HuH-7.5 (cell line): ENCODE measurements around the gene UFM1.
"Not testable (repeated sequence)": the region's sequence is repeated elsewhere in the genome, so short reads cannot be mapped to it uniquely, and the experiment has no call there.

Source experiments
- DNase-seq: peaks from one replicate; pipeline ENCODE4 v3.0.0; 2011; ENCODE audit warnings: low spot score

UFM1 gene

DNA sequence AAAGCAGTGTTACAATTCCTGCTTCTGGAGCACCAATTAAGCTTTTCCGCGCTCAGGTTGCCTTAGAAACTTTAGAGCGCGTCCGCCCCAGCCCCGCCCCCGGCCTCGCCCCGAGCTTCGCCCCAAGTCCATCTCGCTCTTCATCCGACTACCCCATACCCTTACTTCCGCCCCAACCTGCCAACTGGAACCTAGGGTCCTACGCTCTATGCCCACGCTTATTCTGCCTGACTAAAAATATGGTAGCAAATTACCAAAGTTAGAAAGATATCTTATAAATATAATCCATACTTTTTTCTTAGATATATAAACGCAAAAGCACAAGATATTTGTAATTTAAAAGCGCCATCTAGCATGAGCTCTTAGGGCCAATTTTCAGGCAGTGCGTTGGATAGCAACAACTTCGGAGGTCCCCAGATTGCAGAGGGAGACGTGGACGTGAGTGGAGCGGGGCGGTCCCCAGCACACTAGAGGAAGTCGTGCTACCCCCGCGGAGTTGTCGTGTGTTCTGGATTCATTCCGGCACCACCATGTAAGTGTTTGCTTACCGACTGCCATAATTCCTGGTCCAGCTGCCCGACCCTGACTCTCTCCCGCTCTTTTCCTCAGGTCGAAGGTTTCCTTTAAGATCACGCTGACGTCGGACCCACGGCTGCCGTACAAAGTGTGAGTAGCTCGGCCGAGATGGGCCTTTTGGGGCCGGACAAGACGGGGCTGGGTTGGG is at the start of gene UFM1:
TSS of gene UFM1 (plus strand) at position 462 of the 724 bp plus-strand sequence. CDS start at position 531, 69 bp downstream.
- peak; percentile 56 for DNase-seq

DNA sequence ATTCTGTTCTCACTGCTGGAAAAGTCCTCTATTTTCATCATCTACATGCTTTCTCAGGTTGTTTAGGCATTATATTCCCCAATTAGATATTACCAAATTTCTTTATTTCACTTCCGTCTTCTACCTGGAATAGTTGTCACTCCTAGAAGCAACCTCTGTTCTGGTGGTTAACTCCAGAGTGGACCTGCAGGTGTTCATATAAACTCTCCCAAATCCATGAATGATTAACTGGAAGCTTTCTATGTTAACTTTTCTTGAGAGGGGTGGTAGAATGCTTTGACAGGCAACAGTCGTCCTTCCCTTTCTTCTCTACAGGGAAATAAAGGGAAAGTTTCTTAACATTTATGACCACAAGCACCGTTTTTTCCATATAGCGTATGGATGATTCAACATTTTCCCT is 48.4 kb upstream of the UFM1 start:
- DNase-seq = no peak

DNA sequence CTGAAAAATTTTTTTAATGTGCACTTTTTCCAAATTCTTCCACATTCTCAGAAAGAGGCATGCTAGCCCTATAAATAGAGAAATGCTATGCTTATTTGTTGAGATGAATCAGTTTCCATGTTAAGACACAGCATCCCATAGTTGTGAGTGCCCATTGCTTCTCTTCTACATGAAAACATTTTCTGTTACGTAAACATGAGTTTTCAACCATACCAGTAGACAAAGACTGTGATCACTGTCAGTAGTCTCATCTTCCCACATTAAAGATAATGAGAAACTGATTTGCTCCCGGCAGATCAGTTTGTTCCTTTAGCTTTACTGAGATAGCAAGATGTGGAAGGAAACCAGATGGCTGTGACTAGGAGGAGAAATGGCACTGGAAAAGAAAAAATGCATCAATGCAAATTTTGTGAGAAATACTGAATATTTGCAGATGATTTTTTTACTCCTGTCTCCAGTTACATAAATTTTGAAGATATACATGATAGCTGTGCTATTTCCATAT is 45.8 kb upstream of the UFM1 start:
- no peak for DNase-seq

DNA sequence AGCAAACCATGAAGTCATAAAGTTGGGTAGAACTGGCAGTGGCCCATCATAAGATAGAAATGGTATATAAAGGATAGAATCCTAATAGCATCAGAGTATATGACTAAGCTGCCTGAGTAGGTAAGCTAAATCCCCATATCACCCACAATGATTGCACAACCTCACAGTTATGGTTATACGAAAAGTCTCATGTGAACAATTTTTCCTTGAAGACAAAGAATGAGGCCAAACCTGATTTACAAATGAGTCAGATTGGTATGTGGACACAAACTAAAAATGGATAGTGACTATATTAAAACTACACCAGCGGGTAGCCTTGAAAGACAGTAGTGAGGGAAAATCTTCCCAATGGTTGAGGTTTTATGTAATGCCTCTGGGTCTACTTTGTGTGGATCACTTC is 40.9 kb upstream of the UFM1 start:
- DNase-seq = no peak

DNA sequence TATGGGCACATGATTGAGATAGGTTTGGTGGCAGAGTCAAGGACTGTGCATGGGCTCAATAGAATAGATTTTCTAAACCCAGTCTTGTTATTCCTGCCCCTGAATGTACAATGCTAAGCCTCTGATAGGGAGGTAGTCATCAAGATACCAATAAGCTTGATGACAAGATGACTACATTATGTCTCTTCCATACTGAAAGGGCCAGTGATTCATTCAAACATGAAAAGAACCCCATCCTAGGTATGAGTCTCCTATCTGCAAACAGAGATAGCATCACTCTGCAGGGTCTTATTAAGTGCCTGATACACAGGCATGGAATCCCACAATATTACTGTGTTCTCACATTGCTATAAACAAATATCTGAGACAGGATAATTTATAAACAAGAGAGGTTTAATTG is 40.3 kb upstream of the UFM1 start:
- no peak for DNase-seq

DNA sequence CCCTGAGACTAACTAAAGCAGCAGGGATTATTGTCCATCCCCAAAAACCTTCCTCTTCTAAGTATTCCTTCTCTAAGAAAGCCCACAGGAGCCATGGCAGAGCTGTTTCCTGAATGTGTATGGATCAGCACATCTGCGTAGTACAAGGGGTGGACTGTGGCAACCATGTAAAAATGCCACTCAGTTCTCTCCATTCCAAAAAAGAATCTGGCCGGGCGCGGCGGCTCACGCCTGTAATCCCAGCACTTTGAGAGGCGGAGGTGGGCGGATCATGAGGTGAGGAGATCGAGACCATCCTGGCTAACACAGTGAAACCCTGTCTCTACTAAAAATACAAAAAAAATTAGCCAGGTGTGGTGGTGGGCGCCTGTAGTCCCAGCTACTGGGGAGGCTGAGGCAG is 38.5 kb upstream of the UFM1 start:
- not testable (repeated sequence) for DNase-seq

DNA sequence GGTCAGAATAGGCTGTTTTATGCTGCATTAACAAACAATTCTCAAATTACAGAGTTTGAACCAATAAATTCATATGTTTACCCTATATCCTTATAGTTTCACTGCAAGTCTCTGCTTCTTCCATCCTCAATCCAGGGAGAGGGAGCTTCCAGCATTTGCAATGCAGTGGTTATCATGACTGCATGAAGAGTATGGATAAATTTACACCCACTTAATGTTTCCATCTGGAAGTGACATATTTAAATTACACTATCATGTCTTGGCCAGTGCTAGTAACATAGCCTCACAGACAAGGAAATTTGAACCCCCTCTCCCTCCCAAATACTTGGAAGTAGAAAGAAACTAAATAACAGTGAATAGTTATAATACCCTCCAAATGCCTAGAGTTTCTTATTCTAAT is 33.5 kb upstream of the UFM1 start:
- DNase-seq = no peak

DNA sequence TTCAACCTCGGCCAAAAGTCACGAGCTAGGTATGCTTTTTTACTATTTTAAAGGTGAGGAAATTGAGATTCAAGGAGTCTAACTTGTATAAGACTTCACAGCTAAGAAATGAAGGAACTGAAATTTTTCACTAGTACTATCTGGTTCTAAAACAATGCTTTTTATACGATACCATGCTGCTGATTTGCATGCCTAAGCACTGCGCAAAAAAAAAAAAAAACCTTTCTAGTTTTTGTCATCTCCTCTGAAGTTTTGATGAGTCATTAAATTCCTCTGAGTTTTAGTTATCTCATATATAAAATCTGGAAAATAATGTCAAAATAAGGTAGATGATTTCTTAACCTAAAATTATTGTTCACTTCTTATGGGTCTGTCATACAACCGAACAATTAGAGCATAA is 28.0 kb upstream of the UFM1 start:
- DNase-seq = no peak

DNA sequence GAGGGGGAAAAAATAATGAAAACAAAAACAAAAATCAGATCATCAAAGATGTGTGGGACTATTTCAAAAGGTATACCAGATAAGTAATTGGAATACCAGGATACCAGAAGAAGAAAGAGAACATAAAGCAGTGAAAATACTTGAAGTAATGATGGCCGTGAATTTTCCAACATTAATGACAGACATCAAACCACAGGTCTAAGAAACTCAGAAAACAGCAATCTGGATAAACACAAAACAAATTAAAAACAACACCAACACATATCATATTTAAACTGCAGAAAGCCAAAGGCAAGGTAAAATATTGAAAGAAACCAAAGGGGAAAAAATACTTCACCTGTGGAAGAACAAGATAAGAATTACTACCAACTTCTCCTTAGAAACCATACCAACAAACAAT is 24.2 kb upstream of the UFM1 start:
- DNase-seq = no peak

DNA sequence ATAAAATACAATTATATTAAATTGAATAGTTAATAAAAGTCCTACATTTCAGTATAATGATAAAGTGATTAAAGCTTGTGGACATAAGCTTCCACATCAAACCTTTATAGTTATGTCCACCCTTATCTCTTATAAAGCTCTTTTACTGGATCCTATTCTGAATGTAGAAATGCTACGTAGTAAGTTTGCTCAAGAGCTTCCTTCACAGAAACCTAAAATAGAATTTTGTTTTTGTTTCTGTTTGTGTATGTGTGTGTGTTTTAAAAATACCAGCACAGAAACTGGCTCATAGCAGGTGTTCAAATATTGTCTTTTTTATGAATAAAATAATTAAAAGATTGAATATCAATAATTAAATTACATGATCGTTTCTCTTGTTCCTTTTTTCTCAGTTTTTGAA is 21.0 kb upstream of the UFM1 start:
- no peak for DNase-seq

DNA sequence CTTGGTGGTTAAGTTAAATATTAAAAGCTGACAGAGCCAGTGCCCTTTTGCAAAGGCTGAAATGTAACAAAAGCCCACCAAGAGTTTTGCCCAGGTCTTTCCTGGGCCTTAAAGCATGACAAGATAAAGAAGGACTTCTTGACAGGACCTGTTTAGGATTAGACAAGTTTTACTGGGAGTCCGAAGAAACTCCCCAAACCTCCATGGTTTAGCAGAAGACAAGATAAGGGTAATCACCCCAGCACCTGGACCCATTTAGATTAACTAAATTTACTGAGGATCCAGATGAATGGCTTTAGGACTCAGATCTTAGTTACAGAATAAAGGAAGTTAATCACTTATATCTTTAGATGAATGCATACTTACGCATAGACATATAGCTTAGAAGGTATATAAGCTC is 14.8 kb upstream of the UFM1 start:
- no peak for DNase-seq

DNA sequence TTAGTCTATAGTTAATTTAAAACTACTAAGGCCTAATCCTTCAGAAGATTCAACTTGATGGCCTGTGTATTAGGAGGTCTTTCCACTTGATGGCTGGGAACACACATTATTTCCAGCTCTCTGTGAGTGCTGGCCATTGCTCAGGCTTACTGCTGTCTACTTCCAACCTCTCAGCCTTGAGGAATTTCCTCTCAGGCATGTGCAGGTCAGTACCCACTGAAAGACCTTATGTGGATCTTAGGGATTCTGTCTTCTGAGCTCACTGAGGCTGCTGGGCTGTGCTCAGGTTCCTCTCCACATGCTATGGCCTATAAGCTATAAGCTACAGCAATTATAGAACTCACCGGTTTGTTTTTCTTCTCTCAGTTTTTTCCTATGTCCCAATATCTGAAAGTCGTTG is 11.6 kb upstream of the UFM1 start:
- no peak for DNase-seq

DNA sequence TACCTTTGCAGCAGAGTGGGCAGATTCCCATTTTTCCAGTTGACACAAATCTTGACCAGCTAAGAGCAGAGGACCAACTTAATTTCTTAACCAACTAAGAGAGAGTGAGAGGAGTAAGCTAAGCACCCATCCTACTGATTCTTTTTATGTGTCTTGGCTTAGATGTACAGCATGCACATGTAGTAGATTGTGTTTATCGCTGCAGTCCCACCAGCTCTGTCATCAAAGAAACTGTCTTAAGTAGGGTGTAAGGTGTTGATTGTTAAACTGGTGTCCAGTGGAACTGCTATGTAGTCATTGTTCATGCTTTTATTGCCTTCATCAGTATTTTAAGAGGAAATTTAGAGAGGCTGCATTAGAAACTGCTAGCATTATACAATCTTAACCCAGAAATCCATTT is 9.0 kb upstream of the UFM1 start:
- DNase-seq = no peak

DNA sequence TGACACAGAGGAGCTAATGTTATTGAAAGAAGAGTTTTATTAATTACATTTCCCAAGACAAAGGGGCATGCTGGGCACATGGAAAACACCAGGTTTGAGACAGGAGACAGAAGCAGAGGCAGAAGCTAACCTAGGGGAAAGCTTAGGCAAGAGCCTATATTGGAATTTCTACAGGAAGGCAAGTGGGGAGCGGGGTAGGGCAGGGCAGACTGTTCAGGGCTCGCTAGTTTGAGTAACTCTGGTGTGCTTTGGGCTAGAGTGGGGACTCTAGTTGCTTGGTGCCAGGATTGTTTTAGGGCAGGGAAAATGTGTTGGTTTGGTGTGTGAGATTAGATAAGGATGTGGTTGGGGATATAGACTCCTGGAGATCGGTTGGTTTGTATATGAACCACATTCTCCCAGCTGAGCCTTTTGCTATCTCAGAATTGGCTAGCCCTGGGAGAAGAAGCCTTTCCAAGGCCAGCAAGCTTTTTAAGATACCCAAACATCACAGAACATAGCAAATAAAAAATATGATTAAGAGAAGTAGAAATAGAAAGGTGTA is 8.4 kb upstream of the UFM1 start:
- no peak for DNase-seq

DNA sequence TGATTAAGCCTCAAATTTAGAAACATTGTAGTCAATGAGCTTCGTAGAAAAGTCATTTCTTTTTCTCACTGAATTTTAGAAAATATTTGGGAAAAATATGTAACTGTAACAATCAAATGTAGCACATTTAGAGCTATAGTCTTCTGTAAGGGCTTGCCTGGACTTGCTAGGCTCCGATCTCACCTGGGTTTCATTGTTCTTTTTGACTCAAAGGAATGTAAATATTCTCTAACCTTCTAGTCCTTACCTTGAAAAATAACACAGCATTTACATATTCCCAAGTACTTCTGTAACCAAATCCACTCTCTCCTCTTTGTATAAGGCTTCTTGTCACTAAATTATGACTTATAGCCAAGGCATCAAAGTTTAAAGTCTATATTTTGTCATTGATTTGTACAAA is 2.9 kb upstream of the UFM1 start:
- DNase-seq = no peak

DNA sequence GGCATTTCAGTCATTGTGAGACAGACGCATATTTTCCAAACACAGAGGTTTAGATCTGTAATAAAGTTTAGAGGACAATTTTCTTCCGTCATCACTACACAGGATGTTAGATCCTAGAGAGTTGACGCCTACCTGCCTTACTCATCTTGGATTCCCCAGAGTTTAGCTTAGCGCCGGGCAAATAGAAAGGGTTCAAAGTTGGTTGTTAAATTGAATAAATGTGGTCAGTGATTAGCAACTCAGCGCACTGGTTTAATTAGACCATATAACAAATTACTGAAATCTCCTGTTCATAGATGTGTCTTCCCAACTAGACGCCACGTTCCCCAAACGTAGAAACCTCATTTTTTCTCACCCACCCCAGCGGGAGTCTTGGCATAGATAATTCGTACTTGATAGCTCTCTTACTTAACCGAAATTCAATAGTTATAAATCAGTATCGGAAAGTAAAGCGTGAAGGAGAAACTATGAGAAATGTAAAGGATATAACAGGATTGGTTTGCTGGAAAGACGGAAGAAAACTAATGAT is 726 bp upstream of the UFM1 start:
- no peak for DNase-seq

DNA sequence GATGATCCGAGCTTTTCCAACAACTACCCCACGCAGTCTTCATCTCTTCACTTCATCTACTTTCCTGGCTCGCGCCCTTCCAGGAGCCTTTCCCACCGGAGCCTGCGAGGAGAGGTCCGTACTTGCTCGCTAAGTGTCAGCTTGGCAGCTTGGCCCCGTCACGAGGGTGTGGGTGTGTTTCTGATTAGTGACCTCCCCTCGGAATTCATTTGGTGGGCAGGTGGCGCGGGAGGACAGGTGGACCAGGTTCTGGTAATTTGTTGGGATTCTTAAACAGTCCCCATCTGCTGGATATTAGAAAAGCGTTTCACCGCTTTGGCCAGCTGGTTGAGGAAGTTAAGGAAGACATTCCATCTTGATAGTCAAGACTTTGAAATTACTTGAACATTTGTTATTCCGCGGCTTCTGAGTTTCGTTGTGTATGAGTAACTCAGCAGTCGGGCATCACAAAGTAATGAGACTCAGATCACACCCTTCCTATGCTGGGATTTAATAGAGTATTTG is 515 bp downstream of the UFM1 start:
- DNase-seq = peak; percentile 22

DNA sequence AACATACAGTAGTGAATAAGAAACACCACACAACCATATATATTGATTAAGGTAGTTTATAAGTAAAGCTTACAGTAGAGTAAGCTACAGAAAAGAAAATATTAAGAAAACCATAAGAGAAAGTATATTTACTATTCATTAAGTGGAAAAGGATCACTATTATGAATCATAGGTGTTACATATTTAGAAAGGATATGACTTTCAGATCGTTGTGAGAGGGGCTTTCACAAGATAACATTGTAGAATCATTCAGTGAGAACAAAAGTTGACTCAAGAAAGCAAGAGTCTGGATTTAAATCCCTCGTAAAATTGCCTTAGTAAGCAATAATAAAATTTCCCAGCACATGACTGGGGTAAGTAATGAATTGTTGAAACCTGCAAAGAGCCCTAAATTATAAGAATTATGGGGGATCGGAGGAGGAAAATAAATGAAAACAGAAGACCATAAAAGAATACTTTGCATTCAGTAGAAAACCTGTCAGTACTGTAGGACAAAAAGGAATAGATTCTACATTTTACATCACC is 6.0 kb downstream of the UFM1 start:
- no peak for DNase-seq

DNA sequence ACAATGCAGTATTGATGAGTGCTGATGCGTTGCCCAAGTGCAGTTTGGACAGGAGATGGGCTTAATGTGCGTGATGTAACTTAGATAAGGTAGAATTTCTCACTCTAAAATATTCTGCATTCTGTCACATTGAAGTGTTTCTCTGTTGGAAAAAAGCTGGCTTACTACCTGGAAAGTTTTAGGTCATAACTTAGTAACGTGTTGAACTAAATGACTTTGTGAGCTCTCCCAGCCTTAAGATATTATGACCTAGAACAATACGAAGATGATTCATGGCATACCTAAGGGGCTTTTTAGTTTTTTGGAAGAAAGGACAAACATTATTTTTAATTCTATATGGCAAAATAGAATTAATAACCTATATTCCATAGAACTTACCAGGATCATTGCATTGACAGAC is 9.0 kb downstream of the UFM1 start:
- no peak for DNase-seq

DNA sequence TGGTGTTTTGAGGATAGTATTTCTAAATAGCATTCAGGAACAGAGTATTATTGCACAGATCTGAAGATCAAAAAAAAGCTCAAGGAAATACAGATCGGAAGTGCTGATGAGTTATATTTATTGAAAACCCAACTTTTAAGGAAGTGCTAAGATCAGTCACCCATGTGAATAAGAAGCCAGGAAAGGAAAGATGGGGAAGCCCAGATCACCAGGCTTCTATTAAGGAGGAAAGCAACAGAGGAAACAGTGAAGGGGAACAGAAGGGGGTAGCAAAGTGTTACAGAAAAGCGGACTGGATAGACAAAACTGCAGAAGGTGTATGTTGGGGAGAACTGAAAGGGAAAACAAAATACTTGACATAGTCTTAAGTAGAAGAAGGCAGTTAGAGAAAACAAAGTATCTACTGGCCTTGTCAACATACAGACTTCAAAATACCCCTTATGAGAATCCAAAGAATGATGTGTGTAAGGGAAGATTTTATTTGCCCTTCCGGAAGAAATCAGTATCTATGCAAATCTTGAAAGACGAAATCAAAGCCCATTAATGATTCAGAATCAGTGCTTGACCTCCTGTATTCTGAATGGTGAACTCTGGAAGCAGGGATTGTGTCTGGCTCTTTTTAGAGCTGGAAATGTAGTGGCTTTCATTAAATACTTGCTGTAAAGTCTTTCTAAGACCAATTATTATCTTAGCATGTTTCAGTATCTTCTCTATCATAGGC is 12.1 kb downstream of the UFM1 start:
- DNase-seq = no peak

DNA sequence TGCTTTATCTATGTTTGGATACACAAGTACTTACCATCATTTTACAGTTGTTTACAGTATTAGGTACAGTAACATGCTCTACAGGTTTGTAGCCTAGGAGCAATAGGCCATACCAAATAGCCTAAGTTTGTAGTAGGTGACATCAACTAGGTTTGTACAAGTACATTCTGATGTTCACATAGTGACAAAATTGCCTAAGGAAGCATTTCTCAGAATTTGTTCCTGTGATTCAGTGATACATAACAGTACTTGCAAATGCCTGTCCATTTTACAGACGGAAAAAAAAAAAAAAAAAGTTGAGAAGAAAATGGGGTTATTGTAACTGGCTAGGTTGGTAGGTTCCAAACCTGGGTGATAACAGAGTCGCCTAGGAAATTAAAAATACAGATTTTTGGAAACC is 13.6 kb downstream of the UFM1 start:
- DNase-seq = no peak

DNA sequence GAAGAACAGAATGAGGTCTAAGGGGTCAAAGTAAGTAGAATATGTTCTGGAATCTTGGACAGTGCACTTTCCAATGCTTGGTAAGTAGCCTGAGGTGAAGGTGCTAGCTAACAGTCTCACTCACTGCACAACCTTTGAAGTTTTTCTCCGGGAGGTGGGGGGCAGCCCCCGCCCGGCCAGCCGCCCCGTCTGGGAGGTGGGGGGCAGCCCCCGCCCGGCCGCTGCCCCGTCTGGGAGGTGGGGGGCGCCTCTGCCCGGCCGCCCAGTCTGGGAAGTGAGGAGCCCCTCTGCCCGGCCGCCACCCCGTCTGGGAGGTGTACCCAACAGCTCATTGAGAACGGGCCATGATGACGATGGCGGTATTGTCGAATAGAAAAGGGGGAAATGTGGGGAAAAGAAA is 14.1 kb downstream of the UFM1 start:
- not testable (repeated sequence) for DNase-seq

DNA sequence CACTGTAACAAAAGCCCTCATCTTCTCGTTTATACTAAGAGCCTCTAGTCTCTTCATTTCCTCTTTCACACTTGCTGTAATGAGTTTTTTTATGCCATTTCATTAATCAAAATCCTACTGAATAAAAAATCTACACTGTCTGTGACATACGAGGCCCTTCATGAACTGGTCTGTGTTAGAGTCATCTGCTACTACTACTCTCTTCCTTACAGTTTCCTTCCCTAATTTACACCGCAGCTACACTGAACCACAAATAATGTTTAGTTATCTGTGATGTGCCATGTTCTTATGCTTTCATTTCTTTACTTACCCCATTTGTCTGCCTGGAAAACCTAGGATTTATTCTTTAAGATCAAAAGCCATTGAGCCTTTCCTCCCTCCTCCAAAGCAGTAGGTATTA is 16.0 kb downstream of the UFM1 start:
- DNase-seq = no peak
